ENCODE data around the gene NARS2.

The NARS2 gene

GRCh38 chr11:78406568-78407196 is 168.0 kb downstream of the NARS2 start:
- no peak for ATAC-seq (ENCODE audit: low read depth)
- H3K27ac Mint-ChIP-seq: peak overlapping the region; percentile 83
- DNase-seq (ENCODE audit: low spot score in 2 of 2): no peak
- H3K27me3 Mint-ChIP-seq: no peaks in the 10 kb centered on the region
- peaks cover 33% of the 10 kb centered on the region for H3K4me1 Mint-ChIP-seq
- peaks cover 6% of the 10 kb centered on the region for H3K9me3 Mint-ChIP-seq
- H3K36me3 Mint-ChIP-seq: peaks cover 20% of the 10 kb centered on the region
- no peak overlapping the region for H3K4me3 Mint-ChIP-seq

- H3K36me3 Mint-ChIP-seq: peaks cover 21% of the 10 kb centered on the region
- peaks cover 4% of the 10 kb centered on the region for H3K9me3 Mint-ChIP-seq
- no peak overlapping the region for H3K27ac Mint-ChIP-seq
- peaks cover 36% of the 10 kb centered on the region for H3K4me1 Mint-ChIP-seq
- ATAC-seq (ENCODE audit: low read depth) (no peak), DNase-seq (ENCODE audit: low spot score in 2 of 2) (no peak)
- H3K4me3 Mint-ChIP-seq: no peak overlapping the region
- H3K27me3 Mint-ChIP-seq: no peaks in the 10 kb centered on the region
These were observed 168.9 kb downstream of the NARS2 start for GRCh38 chr11:78405805-78406204.

- peaks cover 18% of the 10 kb centered on the region for H3K36me3 Mint-ChIP-seq
- DNase-seq (ENCODE audit: low spot score in 2 of 2): no peak
- no peak for ATAC-seq (ENCODE audit: low read depth)
- peaks cover 41% of the 10 kb centered on the region for H3K4me1 Mint-ChIP-seq
- H3K4me3 Mint-ChIP-seq: no peak overlapping the region
- no peak overlapping the region for H3K27ac Mint-ChIP-seq
- H3K9me3 Mint-ChIP-seq: peaks cover 2% of the 10 kb centered on the region
- H3K27me3 Mint-ChIP-seq: no peaks in the 10 kb centered on the region
These were observed 170.9 kb downstream of the NARS2 start for GRCh38 chr11:78403781-78404180.

- H3K4me3 Mint-ChIP-seq: no peak overlapping the region
- H3K36me3 Mint-ChIP-seq: peaks cover 17% of the 10 kb centered on the region
- H3K27me3 Mint-ChIP-seq: no peaks in the 10 kb centered on the region
- no peak overlapping the region for H3K27ac Mint-ChIP-seq
- peaks cover 2% of the 10 kb centered on the region for H3K9me3 Mint-ChIP-seq
- no peak for DNase-seq (ENCODE audit: low spot score in 2 of 2)
- no peak for ATAC-seq (ENCODE audit: low read depth)
- peaks cover 44% of the 10 kb centered on the region for H3K4me1 Mint-ChIP-seq
These were observed 171.8 kb downstream of the NARS2 start for GRCh38 chr11:78402847-78403246.

- Mint-ChIP-seq H3K9me3 (no peaks in the 10 kb centered on the region), H3K4me1 (peaks cover 37% of the 10 kb centered on the region), H3K4me3 (no peak overlapping the region), H3K36me3 (peaks cover 7% of the 10 kb centered on the region), H3K27ac (no peak overlapping the region), H3K27me3 (no peaks in the 10 kb centered on the region)
- DNase-seq (ENCODE audit: low spot score in 2 of 2): no peak
- no peak for ATAC-seq (ENCODE audit: low read depth)
These were observed 174.0 kb downstream of the NARS2 start for GRCh38 chr11:78400702-78401101.

- no peak for DNase-seq (ENCODE audit: low spot score in 2 of 2)
- Mint-ChIP-seq H3K4me3 (no peak overlapping the region), H3K4me1 (peaks cover 37% of the 10 kb centered on the region), H3K27me3 (no peaks in the 10 kb centered on the region), H3K9me3 (no peaks in the 10 kb centered on the region), H3K27ac (no peak overlapping the region), H3K36me3 (peaks cover 7% of the 10 kb centered on the region)
- no peak for ATAC-seq (ENCODE audit: low read depth)
These were observed 174.5 kb downstream of the NARS2 start for GRCh38 chr11:78400116-78400515.

- no peaks in the 10 kb centered on the region for H3K27me3 Mint-ChIP-seq
- H3K36me3 Mint-ChIP-seq: peaks cover 8% of the 10 kb centered on the region
- DNase-seq (ENCODE audit: low spot score in 2 of 2) (no peak), ATAC-seq (ENCODE audit: low read depth) (no peak)
- no peaks in the 10 kb centered on the region for H3K9me3 Mint-ChIP-seq
- peaks cover 40% of the 10 kb centered on the region for H3K4me1 Mint-ChIP-seq
- H3K4me3 Mint-ChIP-seq: no peak overlapping the region
- H3K27ac Mint-ChIP-seq: no peak overlapping the region
These were observed 175.5 kb downstream of the NARS2 start for GRCh38 chr11:78399136-78399535.

GRCh38 chr11:78398715-78399114 is 175.9 kb downstream of the NARS2 start:
- ATAC-seq (ENCODE audit: low read depth) (no peak), DNase-seq (ENCODE audit: low spot score in 2 of 2) (no peak)
- Mint-ChIP-seq H3K4me3 (no peak overlapping the region), H3K27me3 (no peaks in the 10 kb centered on the region), H3K27ac (no peak overlapping the region), H3K4me1 (peaks cover 36% of the 10 kb centered on the region), H3K9me3 (no peaks in the 10 kb centered on the region), H3K36me3 (peaks cover 8% of the 10 kb centered on the region)

- peak overlapping the region; percentile 68 for H3K27ac Mint-ChIP-seq
- H3K4me3 Mint-ChIP-seq: no peak overlapping the region
- H3K36me3 Mint-ChIP-seq: peaks cover 8% of the 10 kb centered on the region
- no peaks in the 10 kb centered on the region for H3K27me3 Mint-ChIP-seq
- no peaks in the 10 kb centered on the region for H3K9me3 Mint-ChIP-seq
- DNase-seq (ENCODE audit: low spot score in 2 of 2): no peak
- ATAC-seq (ENCODE audit: low read depth): peak; percentile 94
- H3K4me1 Mint-ChIP-seq: peaks cover 38% of the 10 kb centered on the region
These were observed 177.3 kb downstream of the NARS2 start for GRCh38 chr11:78397398-78397797.

- ATAC-seq (ENCODE audit: low read depth): no peak
- H3K36me3 Mint-ChIP-seq: peaks cover 5% of the 10 kb centered on the region
- H3K4me1 Mint-ChIP-seq: peaks cover 40% of the 10 kb centered on the region
- no peak overlapping the region for H3K4me3 Mint-ChIP-seq
- no peaks in the 10 kb centered on the region for H3K9me3 Mint-ChIP-seq
- H3K27me3 Mint-ChIP-seq: no peaks in the 10 kb centered on the region
- DNase-seq (ENCODE audit: low spot score in 2 of 2): no peak
- no peak overlapping the region for H3K27ac Mint-ChIP-seq
These were observed 179.1 kb downstream of the NARS2 start for GRCh38 chr11:78395597-78395996.

GRCh38 chr11:78392854-78393253 is 181.8 kb downstream of the NARS2 start:
- ATAC-seq (ENCODE audit: low read depth) (no peak), DNase-seq (ENCODE audit: low spot score in 2 of 2) (no peak)
- Mint-ChIP-seq H3K27me3 (no peaks in the 10 kb centered on the region), H3K36me3 (peaks cover 12% of the 10 kb centered on the region), H3K27ac (no peak overlapping the region), H3K4me3 (no peak overlapping the region), H3K9me3 (no peaks in the 10 kb centered on the region), H3K4me1 (peaks cover 33% of the 10 kb centered on the region)

- Mint-ChIP-seq H3K27me3 (no peaks in the 10 kb centered on the region), H3K4me3 (no peak overlapping the region), H3K4me1 (peaks cover 30% of the 10 kb centered on the region), H3K9me3 (peaks cover 2% of the 10 kb centered on the region), H3K27ac (no peak overlapping the region), H3K36me3 (peaks cover 18% of the 10 kb centered on the region)
- DNase-seq (ENCODE audit: low spot score in 2 of 2) (no peak), ATAC-seq (ENCODE audit: low read depth) (no peak)
These were observed 183.2 kb downstream of the NARS2 start for GRCh38 chr11:78391424-78391823.

- no peak for DNase-seq (ENCODE audit: low spot score in 2 of 2)
- Mint-ChIP-seq H3K27me3 (no peaks in the 10 kb centered on the region), H3K27ac (no peak overlapping the region), H3K9me3 (peaks cover 4% of the 10 kb centered on the region), H3K4me3 (no peak overlapping the region), H3K36me3 (peaks cover 22% of the 10 kb centered on the region), H3K4me1 (peaks cover 32% of the 10 kb centered on the region)
- ATAC-seq (ENCODE audit: low read depth): no peak
These were observed 183.9 kb downstream of the NARS2 start for GRCh38 chr11:78390809-78391208.

GRCh38 chr11:78386215-78386941 is 188.3 kb downstream of the NARS2 start:
- no peak for DNase-seq (ENCODE audit: low spot score in 2 of 2)
- no peak overlapping the region for H3K4me3 Mint-ChIP-seq
- no peak overlapping the region for H3K27ac Mint-ChIP-seq
- no peaks in the 10 kb centered on the region for H3K27me3 Mint-ChIP-seq
- peaks cover 36% of the 10 kb centered on the region for H3K36me3 Mint-ChIP-seq
- H3K9me3 Mint-ChIP-seq: peaks cover 12% of the 10 kb centered on the region
- no peak for ATAC-seq (ENCODE audit: low read depth)
- H3K4me1 Mint-ChIP-seq: peaks cover 30% of the 10 kb centered on the region

Measured in memory B cell (primary cell).